C4-2B (cell line): ENCODE data around the gene HLA-A.

Source experiments
- CTCF ChIP-seq: fragments of 450-650 bp; conservative IDR thresholded peaks from 2 replicates; pipeline ENCODE4 v1.5.1; 2017; ENCODE audit warnings: mild to moderate bottlenecking
- ZFX ChIP-seq: fragments of 450-650 bp; IDR thresholded peaks from 2 replicates; pipeline ENCODE4 v1.6.1; 2017

- TF ChIP-seq CTCF (no peak), ZFX (no peak)
Measured at GRCh38 chr6:29899281-29899680, 43.1 kb upstream of the HLA-A start.
